ENCODE data around the gene FAM163B.

DNA sequence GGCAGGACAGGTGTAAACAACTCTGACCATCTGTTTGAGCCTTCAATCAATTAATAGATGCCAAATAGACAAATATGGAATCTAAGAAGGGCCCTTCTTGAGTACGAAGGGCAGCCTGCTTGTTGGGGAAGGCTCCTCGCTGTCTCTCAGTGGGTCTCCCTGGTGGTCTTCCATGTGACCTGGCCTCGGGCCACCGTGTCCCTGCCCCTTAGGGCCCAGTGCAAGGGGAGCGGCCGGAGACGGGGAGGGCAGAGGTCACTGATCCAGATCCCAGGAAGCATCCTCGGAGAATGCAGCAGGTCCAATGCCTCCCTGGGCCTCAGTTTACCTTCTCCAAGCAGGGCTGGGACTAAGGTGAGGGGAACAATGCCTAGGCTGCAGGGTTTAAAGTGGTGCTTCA, 29.5 kb upstream of the FAM163B start:
- TF ChIP-seq, protein P1, sequence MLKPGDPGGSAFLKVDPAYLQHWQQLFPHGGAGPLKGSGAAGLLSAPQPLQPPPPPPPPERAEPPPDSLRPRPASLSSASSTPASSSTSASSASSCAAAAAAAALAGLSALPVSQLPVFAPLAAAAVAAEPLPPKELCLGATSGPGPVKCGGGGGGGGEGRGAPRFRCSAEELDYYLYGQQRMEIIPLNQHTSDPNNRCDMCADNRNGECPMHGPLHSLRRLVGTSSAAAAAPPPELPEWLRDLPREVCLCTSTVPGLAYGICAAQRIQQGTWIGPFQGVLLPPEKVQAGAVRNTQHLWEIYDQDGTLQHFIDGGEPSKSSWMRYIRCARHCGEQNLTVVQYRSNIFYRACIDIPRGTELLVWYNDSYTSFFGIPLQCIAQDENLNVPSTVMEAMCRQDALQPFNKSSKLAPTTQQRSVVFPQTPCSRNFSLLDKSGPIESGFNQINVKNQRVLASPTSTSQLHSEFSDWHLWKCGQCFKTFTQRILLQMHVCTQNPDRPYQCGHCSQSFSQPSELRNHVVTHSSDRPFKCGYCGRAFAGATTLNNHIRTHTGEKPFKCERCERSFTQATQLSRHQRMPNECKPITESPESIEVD (tag by site-specific recombination; IDR thresholded peaks at IDR 0.05), result no peak
- TF ChIP-seq, protein P2, sequence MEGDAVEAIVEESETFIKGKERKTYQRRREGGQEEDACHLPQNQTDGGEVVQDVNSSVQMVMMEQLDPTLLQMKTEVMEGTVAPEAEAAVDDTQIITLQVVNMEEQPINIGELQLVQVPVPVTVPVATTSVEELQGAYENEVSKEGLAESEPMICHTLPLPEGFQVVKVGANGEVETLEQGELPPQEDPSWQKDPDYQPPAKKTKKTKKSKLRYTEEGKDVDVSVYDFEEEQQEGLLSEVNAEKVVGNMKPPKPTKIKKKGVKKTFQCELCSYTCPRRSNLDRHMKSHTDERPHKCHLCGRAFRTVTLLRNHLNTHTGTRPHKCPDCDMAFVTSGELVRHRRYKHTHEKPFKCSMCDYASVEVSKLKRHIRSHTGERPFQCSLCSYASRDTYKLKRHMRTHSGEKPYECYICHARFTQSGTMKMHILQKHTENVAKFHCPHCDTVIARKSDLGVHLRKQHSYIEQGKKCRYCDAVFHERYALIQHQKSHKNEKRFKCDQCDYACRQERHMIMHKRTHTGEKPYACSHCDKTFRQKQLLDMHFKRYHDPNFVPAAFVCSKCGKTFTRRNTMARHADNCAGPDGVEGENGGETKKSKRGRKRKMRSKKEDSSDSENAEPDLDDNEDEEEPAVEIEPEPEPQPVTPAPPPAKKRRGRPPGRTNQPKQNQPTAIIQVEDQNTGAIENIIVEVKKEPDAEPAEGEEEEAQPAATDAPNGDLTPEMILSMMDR (tag by site-specific recombination; IDR thresholded peaks at IDR 0.05), result no peak
- TF ChIP-seq ZNF776 (tag by site-specific recombination; IDR thresholded peaks at IDR 0.05; ENCODE audit: borderline replicate concordance) (no peak), ZNF10 (tag by site-specific recombination; IDR thresholded peaks at IDR 0.05) (no peak), REPIN1 (tag by site-specific recombination; IDR thresholded peaks at IDR 0.05; ENCODE audit: low read depth) (no peak), ZNF707 (tag by site-specific recombination; IDR thresholded peaks at IDR 0.05) (no peak), ZNF423 (tag by site-specific recombination; IDR thresholded peaks at IDR 0.05) (no peak), KLF10 (tag by site-specific recombination; IDR thresholded peaks at IDR 0.05) (no peak), HOXA7 (CRISPR knock-in tag; IDR thresholded peaks at IDR 0.05; ENCODE audit: borderline replicate concordance) (no peak)
- TF ChIP-seq, protein P3, sequence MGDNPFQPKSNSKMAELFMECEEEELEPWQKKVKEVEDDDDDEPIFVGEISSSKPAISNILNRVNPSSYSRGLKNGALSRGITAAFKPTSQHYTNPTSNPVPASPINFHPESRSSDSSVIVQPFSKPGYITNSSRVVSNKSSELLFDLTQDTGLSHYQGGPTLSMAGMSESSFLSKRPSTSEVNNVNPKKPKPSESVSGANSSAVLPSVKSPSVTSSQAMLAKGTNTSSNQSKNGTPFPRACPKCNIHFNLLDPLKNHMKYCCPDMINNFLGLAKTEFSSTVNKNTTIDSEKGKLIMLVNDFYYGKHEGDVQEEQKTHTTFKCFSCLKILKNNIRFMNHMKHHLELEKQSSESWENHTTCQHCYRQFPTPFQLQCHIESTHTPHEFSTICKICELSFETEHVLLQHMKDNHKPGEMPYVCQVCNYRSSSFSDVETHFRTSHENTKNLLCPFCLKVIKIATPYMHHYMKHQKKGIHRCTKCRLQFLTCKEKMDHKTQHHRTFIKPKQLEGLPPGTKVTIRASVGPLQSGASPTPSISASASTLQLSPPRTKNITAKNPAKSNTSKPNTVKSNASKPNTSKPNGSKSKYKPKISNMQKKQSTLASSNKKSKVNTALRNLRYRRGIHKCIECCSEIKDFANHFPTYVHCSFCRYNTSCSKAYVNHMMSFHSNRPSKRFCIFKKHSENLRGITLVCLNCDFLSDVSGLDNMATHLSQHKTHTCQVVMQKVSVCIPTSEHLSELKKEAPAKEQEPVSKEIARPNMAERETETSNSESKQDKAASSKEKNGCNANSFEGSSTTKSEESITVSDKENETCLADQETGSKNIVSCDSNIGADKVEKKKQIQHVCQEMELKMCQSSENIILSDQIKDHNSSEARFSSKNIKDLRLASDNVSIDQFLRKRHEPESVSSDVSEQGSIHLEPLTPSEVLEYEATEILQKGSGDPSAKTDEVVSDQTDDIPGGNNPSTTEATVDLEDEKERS (tag by site-specific recombination; IDR thresholded peaks at IDR 0.05), result no peak
- TF ChIP-seq, protein P4, sequence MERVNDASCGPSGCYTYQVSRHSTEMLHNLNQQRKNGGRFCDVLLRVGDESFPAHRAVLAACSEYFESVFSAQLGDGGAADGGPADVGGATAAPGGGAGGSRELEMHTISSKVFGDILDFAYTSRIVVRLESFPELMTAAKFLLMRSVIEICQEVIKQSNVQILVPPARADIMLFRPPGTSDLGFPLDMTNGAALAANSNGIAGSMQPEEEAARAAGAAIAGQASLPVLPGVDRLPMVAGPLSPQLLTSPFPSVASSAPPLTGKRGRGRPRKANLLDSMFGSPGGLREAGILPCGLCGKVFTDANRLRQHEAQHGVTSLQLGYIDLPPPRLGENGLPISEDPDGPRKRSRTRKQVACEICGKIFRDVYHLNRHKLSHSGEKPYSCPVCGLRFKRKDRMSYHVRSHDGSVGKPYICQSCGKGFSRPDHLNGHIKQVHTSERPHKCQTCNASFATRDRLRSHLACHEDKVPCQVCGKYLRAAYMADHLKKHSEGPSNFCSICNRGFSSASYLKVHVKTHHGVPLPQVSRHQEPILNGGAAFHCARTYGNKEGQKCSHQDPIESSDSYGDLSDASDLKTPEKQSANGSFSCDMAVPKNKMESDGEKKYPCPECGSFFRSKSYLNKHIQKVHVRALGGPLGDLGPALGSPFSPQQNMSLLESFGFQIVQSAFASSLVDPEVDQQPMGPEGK (tag by site-specific recombination; IDR thresholded peaks at IDR 0.05), result no peak
- TF ChIP-seq, protein P5, sequence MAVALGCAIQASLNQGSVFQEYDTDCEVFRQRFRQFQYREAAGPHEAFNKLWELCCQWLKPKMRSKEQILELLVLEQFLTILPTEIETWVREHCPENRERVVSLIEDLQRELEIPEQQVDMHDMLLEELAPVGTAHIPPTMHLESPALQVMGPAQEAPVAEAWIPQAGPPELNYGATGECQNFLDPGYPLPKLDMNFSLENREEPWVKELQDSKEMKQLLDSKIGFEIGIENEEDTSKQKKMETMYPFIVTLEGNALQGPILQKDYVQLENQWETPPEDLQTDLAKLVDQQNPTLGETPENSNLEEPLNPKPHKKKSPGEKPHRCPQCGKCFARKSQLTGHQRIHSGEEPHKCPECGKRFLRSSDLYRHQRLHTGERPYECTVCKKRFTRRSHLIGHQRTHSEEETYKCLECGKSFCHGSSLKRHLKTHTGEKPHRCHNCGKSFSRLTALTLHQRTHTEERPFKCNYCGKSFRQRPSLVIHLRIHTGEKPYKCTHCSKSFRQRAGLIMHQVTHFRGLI (tag by site-specific recombination; IDR thresholded peaks at IDR 0.05), result no peak
